HG02588 (cell line): ENCODE data around the gene PDGFA.

ENCODE experiments used
- ATAC-seq: cut with Tn5 transposase; IDR thresholded peaks from one replicate; pipeline ENCODE4 v1.9.1; 2021; ENCODE audit warnings: mild to moderate bottlenecking, moderate library complexity; ENCODE audit not compliant: unreplicated experiment

Gene PDGFA

DNA sequence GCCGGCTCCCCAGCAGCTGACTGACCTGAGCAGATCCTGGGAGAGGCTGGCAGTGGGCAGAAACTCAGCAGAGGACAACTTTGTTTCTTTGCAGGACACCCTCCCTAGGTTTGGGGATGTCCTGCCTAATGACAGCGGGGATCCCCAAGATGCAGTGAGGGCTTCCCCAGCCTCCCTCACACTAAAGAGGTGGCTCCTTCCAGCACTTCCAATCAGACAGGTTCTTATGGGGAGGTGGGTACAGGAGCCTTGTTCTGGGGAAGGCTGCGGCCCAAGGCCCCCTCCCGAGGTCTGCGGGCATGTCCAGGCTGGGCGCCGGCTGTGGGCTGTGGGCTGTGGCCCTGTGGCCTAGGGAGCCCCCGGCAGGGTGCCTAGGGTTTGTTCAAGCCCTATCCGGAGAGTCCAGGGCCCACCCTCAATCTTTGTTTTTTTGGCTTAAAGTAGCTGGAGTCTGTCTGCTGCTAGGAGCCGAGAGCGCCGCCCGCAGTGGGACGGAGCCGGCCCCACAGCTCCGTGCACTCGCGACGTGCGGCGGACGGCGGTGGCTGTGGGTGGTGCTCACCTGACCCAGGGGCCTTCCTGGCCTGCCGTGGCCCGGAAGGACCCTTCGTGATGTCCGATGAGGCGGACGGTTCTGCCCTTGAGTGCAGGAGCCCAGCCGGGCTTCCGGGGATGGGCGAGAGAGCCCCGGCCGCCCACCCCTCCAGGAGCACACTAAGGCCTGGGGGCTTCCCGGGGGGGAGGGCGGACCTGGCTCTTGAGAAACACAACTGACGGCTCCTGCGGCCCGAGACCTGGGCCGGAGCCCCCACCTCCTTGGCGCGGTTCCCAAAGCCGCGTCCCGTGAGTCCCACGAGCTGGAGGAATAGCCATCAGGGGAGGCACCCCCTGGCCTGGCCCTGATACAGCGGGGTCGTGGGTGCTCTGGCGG, 57.2 kb downstream of the PDGFA start:
- no peak for ATAC-seq

DNA sequence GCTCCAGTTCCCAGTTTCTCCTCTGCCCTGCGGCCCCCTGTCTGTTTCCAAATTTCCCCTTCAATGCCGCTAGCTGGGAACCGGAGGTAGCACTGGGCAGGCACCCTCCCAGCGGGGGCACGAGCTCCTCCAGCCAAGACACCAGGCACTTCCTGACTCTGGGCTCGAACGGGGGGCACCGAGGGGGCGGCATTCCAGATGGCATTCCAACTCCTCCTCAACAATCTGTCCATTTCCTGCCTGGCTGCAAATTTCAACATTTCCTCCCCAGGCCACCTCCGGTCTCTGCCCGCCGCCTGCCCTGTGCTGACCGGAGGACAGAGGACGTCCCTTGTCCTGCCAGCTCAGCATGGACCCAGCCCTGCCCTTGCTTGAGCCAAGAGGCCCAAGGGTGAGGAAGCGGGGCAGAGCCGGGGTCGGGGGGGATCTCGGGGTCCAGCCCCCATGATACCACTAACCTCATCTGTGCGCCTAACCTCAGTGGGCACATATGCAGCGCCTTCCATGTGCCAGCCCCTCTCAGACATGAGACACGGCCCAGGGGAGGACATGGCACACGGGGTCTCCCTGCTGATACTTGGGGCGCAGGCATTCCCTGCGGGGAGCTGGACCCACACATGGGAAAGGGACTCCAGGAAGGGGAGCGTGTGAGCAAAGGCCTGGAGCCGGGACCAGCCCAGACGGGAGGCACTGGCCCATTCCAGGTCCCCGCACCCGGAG, 58.0 kb downstream of the PDGFA start:
- ATAC-seq, result no peak

DNA sequence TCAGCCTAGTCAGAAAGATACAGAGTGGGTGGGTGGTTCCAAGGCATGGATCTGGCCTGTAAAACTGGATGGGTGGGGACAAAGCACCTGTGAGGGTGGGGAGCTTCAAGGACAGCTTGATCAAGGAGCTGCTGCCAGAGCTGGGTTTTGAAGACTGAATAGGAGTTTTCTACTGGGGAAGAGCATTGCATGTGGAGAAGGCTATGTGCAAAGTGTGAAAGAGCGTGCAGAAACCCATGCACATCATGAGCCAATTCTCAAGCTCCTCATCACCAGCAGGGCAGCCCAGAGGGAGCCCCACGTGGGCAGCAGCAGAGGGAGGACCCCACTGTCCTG, 58.6 kb downstream of the PDGFA start:
- ATAC-seq, result no peak

DNA sequence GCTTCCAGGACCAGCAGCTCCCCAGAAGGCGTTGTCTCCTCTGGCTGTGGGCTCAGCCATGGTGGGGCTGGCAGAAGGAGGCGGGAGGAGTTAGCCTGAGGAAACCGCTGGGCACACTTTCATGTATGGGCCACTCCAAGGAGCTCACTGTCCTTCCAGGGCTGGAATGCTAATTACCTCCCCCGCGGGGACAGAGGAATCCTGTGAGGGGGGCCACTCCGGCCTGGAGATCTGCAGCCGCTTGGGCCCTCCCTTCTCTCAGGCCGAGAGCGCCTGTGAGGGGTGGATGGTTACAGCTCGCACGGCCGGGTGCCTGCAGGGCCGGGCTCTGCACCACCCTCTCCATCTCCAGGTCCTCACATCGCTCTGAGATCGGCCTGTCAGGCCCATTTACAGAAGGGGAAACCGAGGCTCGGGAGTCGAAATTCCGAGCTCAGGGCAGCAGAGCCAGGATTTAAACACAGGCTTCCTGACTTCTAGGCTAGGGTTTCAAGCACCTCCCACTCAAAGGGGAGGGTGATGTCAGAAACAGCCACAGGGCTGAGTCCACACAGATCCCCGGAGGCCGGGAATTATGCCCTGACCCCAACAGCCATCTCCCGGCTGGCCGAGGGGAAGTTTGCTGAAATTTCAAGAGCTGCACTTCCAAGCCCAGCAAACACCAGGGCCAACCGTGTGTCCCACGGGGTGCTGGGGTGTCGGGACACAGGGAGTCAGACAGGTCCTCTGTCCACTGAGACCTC, 59.1 kb downstream of the PDGFA start:
- no peak for ATAC-seq

DNA sequence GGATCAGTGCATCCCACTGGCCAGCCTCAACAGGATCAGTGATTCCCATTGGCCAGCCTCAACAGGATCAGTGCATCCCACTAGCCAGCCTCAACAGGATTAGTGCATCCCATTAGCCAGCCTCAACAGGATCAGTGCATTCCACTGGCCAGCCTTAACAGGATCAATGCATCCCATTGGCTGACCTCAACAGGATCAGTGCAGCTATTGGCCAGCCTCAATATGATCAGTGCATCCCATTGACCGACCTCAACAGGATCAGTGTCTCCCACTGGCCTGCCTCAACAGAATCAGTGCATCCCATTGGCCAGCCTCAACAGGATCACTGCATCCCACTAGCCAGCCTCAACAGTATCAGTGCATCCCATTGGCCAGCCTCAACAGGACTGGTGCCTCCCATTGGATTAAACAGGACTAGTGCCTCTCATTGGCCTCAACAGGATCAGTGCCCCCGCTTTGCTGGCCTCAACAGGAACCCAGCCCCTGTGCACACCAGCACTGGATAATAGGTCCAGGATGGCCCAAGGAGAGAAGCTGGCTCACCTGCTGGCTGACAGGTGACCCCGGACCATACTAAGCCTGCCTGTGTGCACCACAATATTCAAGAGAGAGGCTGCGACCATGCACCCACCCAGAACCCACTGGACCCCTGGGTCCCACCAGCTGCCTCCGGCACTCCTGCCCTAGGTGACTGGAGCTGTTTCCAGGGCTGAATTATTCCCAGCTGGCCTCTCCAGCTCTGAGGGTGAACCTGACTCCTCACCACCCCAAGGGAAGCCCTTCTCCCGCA, 59.9 kb downstream of the PDGFA start:
- ATAC-seq, result no peak

DNA sequence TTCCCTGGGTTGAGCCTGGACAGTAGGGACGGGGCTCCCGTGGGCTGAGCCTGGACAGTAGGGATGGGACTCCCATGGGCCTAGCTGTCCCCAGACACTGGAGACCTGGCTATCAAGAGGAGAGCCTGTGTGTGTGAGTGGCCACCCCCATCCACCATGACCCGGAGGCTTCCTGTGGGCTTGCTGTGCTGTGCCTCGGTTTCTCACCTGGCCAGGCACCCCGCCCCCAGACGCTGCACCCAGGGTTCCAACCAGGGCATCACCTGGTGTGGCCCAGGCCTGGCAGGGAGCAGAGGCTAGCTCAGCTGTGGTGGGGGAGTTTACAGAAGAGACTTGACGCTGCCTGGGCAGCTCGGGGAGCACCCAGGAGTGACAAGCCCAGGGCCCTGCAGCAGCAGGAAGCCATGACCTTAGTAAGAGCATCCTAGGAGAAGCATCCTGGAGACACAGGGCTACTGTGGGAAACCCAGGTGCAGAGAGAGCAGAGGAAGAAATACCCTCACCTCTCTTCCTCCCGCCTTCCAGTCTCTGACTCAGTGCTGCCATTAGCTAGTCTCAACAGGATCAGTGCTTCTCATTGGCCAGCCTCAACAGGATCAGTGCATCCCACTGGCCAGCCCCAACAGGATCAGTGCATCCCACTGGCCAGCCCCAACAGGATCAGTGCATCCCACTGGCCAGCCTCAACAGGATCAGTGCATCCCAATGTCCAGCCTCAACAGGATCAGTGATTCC, 61.0 kb downstream of the PDGFA start:
- ATAC-seq, result no peak

DNA sequence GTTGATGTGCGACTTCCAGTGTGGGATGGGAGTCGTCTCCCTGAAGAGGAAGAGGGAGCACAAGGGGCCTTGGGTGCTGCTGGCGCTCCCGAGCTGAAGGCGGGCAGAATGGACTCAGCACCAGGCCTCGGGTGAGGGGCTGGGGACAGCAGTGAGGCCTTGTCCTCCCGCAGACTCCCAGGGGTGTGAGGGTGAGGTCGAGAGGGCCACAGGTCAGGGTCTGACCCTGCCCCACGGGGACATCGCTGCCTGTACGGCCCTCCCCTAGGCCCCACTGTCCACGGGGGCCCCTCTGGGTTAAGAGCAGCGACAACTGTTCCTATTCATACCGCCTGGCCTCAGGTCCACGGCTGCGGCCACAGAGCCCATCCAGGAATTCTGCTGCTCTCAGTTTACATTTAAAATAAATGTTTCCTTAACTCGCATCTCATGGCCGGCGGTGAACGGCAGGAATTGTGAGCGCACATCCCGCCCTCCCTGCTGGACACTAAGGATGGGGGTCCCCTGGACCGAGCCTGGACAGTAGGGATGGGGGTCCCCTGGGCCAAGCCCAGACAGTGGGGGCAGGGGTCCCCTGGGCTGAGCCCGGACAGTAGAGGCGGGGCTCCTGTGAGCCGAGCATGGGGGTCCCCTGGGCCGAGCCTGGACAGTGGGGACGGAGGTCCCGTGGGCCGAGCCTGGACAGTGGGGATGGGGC, 61.7 kb downstream of the PDGFA start:
- ATAC-seq, result no peak

DNA sequence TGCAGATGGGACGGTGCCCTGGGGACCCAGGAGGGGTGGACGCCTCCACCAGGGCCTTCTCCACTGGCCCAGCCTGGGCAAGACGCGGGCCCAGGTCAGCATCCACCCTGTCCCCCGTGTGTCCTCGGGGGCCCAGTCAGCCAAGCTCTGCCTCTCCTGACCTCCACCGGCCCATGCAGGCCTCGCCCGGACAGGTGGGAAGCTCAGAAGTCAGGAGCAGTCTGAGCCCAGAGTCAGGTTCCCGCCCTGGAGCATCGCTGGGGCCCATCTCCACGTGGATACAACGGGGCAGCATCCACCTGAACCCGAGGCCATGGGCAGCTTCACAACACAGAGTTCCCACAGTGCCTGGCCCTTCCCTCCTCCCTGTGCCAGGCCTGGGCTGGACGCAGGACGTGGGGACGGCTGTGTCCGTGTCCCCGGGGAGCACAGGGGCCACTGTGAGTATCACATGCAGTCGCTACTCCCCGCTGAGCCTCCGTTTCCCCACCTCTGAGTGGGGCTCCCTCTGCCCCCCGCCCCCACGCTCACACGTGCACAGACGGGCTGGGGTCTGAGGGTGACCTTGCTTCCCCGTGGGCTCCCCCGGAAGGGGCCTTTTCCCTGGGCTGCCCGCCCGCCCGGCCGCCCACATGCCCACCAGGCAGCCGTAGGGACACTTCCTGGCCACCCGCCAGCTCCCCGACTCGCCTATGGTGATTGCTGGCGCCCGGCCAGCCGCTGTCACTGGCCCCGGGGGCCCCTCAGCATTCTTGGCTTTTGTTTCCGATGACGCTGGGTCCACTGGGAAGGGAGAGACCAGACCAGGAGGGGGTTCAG, 64.3 kb downstream of the PDGFA start:
- no peak for ATAC-seq

DNA sequence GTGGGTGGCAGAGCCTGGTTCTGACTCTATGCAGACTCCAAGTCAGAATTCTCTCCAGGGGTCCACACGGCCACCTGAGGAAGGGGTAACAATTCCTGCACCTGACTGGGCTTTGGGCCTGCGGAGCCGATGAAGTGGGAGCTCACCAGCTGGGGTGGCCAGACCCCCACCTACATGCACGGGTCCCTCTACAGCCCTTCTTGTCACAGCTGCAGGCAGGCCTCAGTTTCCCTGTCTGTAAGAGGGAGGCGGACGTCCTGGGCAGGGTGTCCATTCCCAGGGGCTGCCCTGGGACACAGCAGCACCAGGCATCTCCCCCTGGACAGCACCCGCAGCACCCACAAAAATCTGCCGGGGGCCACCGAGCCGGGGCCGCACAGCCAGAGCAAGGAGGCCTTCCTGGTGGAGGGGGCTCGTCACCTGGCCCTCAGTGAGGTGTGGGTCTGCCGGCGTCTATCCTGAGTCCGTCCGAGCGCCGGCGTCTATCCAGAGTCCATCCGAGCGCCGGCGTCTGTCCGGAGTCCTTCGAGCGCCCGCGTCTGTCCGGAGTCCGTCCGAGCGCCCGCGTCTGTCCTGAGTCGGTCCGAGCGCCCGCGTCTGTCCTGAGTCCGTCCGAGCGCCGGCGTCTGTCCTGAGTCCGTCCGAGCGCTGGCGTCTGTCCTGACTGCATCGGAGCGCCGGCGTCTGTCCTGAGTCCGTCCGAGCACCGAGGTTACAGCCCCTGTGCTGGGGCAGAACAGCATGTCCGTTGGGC, 65.1 kb downstream of the PDGFA start:
- ATAC-seq, result no peak

DNA sequence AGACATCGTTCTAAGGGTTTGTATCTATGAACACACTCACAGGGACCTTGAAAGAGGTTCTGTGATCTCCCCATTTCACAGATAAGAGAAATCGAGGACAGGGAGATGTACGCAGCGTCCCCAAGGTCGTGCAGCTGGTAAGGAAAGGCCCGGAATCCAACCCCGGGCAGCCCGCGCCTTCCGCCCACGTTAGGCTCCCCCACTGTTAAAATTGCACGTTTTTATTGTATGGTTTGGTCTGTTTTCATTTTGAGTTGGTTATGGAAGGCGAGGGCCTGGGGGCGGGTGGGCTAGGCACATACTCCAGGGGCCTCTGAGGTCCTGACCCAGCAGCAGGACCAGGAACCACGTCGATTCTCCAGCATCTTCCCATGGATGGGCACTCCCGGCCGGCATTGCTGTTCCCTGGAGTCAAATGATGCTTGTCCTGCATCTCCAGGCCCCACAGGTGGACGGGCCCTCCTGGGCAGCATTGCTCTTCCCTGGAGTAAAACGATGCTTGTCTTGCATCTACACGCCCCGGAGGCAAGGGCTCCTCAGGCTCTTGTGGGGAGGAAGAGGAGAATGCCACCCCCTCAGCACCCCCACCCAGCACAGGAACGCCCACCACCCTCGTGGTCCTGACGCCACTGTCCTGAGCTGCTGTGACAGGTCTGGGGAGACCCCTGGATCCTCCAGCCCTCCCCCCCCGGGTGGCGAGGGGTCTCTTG, 65.9 kb downstream of the PDGFA start:
- no peak for ATAC-seq

DNA sequence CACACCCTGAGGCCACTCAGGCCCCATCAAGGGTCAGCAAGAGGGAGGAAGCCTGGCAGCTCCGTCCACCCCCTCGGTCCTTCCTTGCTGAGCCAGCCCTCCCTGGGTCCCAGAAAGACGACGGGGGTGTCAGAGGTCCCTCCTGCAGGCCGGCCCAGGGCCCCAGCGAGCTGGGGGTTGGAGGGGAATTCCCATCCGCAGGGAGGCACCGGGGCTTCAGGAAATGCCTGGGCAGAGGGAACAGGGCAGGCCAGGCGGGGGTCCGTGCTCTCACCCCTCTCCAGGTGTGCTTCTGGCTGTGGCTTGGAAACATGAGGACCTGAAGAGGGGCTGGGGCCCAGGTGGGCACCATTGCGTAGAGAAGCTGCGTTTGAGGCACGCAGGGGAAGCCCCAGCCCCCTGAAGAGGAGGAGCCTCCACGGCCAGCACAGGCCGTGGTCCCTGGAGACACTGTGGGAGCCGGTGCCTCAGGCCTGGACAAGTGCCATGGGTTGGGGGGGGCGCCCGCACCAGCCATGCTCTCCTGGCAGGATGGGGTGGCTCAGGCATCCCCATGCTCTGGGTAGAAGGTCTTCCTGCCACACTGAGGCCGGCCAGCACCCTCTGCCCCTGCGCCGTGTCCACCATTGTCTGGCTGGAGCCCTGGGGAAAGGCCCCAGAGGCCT, 66.7 kb downstream of the PDGFA start:
- ATAC-seq, result no peak

DNA sequence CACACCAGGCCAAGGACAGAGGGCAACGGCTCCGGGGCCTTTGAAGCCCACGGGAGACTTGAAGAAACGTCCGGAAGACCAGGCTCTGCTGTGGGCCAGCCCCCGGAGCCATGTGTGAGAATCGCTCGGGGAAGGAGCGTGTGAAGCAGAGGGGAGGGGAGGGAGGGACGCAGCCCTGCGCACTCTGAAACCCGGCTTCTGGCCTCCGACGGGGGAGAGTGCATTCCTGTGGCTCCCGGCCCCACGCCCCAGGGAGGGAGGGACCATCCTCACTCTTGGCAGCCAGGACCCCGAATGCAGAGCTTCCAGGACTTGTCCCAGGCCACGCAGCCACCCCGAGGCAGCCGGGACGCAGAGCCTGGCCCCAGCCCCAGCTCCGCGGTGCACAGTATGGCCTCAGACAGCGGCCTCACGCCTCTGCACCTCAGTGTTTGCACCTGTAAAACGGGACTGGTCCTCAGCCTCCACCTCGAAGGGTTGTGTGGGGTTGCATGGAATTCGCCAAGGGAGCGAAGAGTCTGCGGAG, 67.4 kb downstream of the PDGFA start:
- no peak for ATAC-seq

DNA sequence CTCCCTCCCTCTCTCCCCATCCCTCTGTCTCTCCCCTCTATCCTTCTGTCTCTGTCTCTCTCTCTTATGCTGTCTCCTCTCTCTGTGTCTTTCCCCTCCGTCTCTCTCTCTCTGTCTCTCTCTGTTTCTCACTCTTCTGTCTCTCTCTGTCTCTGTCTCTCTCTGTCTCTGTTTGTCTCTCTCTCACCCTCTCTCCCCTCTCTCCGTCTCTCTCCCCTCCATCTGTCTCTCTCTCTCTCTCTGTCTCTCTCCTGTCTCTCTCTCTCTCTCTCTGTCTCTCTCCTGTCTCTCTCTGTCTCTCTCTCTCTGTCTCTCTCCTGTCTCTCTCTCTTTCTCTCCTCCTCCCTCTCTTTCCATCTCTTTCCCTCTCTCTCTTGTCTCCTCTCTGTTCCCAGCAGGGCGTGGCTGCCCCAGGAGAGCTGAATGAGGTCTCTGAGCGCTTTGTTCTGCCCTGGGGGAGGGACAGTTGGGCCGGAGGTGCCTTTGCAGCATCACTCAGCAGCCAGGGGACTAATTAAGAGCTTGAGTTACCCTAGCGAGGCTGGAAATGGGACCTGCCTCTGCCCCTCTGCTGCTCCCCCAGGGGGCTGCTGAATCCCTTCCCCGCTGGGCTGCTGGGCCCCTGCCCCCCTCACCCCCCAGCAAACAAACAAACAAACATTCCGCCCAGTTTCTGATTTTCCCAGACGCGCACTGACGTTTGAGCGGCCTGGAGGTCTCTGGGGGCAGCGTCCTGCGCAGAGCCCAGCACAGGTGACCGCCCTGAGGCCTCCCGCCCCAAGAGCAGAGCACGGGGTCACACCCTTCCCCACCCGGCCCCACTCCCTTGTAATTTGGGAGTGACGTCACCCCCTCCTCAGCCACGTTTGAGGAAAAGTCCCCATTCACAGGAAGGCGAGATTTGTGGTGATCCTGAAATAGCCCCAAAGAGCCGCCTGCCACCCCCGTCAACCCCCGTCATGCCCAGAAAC, 68.1 kb downstream of the PDGFA start:
- no peak for ATAC-seq

DNA sequence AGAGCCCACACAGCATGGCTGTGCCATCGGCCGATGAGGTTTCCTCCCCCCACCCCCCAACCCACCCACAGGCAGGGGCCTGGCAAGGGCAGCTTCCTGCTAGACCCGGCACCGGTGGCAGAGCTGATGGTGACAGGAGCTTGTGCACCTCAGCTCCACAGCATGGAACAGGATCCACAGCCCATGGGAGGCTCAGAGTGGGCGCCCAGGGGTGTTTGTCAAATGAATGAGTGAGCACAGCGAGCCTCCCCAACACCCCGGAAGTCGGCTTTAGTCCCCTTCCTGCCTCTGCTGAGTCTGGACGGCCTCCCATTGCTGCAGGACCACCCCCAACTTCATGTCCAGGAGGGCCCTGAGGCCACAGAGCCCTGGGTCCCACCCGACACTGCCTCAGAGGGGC, 68.9 kb downstream of the PDGFA start:
- ATAC-seq, result no peak

DNA sequence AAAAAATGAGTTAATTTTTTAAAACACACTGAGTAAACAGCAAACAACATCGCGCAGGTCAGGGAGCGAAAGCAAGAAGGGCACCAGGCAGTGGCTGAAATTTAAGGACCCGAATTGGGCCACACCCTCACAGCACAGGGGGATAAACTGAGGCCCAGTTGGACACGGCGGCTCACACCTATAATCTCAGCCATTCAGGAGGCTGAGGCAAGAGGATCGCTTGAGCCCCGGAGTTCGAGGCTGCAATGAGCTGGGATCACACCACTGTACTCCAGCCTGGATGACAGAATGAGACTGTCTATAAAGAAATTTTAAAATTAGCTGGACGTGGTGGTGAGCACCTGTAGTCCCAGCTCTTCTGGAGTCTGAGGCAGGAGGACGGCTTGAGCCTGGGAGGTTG, 69.6 kb downstream of the PDGFA start:
- ATAC-seq, result no peak
